HG02571 (cell line): ENCODE data around the gene COX4I1.

ENCODE experiments used
- ATAC-seq: cut with Tn5 transposase; IDR thresholded peaks from one replicate; pipeline ENCODE4 v1.9.1; 2021; ENCODE audit warnings: mild to moderate bottlenecking, moderate library complexity; ENCODE audit not compliant: unreplicated experiment

COX4I1 gene

GRCh38 chr16:85765767-85766166 lies 33.7 kb upstream of the COX4I1 start:
- no peak for ATAC-seq

GRCh38 chr16:85767531-85767930 lies 32.0 kb upstream of the COX4I1 start:
- ATAC-seq = no peak

DNA sequence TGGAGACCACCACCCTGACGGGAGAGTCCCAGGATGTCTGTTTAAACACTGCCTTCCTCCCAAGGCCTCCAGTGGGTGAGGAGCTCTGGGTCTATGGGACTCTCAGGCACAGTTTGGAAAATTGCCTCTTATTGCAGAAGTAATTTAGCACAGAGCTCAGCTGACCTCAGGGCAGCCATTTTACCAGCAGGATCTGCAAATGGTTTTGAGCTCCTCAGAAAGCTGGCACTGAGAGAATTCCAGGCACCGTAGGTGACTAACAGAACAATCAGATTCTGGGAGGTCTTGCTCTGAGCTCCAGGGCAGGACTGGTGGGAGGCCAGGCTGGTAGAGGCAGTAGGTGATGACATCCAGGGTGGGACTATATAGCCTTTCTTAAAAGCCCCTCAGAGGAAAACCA lies 31.3 kb upstream of the COX4I1 start:
- no peak for ATAC-seq

DNA sequence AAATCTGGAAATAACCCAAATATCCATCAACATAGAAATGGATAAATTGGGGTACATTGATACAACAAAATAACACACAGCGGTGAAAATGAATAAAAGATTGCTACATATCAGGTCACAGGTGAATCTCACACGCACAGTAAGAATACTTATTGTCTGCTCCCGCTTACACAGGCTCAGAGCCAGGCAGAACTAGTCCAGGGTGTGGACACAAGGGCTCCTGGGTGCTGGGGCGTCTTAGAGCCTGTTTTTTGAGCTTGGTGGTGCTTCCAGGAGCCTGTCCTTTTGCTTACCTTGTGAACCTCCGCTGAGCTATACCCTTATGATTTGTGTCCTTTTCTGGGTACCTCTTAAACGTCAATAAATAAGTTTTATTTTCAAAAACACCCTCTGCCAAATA lies 28.8 kb upstream of the COX4I1 start:
- no peak for ATAC-seq

- ATAC-seq = no peak
Observed at GRCh38 chr16:85773044-85773443, 26.5 kb upstream of the COX4I1 start.

DNA sequence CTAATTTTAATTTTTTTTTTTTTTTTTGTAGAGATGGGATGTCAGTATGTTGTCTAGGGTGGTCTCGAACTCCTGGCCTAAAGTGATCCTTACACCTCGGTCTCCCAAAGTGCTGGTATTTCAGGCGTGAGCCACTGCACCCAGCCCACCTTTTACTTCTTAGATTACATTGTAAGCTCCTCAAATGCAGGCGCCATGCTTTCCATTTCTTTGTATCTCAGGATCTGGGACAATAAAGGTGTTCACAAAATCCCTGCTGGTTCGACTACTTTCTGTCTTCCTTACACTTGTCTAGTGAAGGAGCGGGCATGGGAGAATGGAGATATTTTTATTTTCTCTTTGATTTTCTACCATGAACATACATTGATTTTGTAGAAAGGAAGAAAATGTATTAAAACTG lies 25.4 kb upstream of the COX4I1 start:
- ATAC-seq = no peak

DNA sequence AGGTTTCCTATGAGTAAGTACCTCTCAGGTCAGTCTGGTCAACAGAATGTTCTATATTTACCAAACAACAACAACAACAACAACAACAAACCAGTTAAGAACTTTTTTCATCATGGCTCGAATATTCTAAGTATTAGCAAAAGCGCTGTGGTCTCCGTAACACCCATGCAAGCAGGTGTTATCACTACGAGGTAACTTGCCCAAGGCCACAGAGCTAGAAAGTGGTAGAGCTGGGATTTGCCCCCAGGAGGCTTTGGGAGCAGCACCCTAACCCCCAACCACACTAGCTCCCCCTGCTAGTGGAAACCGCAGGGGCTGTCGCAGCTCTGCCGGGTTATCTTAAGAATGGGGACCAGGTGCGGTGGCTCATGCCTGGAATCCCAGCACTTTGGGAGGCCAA lies 24.7 kb upstream of the COX4I1 start:
- no peak for ATAC-seq

DNA sequence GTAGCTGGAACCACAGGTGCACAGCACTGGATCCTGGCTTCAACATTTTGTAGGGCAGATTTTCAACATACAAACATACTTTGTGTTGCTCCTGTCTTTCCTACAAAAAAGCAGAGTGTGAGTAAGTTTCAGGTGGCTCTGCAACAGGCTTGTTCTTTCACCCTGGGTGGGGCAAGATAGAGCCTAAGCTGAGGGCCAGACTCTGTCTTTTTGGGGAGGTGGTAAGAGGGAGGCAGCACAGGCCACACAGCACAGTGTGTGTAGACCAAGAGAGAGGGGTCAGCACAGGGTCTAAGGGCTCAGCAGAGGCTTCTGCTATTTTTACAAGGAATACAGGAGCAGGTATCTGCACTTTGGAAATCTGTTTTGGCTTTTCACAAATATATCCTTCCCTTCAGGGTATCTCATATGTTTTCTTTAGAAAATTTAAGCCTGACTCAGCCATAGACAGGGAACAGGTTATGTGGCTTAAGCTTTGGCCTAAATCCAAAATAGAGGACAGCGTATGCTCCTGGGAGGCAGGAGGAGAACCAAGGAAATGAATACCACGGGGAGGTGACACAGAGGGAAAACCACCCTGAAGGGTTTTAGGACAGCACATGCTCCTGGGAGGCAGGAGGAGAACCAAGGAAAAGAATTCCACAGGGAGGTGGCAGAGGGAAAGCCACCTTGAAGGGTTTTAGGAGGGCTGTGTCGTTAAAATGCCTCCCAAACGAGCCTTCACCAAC lies 21.7 kb upstream of the COX4I1 start:
- no peak for ATAC-seq

- no peak for ATAC-seq
Observed at GRCh38 chr16:85778873-85779272, 20.6 kb upstream of the COX4I1 start.

GRCh38 chr16:85780281-85780680 lies 19.2 kb upstream of the COX4I1 start:
- ATAC-seq = no peak

DNA sequence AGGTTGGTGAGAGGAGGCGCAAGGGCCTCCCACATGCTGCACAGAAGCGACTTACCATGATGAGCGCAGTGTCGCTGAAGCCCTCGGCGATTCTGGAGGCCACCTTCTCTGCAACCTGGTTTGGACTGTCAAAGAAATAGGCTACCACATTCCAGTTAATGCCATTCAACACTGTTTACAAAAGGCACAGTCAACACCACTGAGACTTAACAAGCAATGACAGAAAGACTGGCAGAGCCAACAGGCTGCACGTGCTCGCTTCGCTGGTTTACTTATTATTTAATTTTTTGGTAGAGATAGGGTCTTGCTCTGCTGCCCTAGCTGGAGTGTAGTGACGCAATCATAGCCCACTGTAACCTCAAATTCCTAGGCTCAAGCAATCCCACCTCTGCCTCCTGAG lies 18.3 kb upstream of the COX4I1 start:
- ATAC-seq = no peak

DNA sequence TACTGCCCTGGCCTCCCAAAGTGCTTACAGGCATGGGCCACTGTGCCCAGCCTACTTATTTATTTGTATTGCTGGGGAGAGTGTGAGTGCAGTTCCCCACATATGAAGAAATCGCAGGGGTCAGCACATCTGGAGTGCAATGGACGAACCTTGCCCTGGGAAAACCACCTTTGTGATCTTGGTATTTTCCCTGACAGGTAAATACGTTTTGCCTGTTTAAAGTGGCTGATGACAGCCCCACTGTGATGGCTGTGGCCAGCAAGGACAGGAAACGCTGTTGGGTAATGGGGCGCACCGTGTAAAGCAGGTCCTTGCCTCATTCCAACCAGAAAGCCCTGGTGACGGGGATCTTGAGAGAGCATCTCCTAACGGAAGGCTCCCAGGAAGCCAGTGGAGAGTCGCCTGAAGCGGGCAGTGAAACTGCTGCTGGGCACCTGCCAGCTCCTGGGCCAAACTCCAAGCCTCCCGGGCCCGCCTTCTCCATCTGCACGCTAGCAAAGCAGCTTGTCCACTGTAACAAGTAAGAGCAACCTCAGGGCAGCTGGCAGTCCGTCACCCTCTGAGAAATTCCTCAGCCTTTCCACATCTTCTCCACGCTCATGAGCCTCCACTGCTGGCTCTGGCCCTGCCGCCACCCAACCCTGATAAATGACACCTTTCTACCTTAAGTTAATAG lies 17.7 kb upstream of the COX4I1 start:
- ATAC-seq = no peak

DNA sequence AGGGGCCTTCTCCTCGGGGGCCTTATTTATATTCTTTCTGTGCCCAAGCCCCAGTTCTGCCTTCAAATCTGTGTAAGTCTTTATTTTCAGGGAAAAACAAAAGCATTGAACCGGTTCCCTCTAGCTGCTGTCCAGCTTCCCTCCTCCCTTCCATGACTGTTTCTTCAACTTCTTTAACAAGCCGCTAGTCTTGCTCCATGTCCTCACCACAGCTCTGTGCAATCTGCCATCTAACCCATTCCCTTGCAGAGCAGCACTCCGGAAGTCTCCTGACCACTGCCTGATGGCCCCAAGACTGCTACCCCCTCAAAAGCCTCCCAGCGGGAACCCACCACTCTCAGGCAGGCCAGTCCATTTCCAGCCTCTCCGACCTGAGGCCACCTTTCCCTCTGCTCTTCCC lies 17.0 kb upstream of the COX4I1 start:
- no peak for ATAC-seq

GRCh38 chr16:85783441-85783840 lies 16.1 kb upstream of the COX4I1 start:
- ATAC-seq = no peak

- ATAC-seq = no peak
Observed at GRCh38 chr16:85784813-85785212, 14.7 kb upstream of the COX4I1 start.

DNA sequence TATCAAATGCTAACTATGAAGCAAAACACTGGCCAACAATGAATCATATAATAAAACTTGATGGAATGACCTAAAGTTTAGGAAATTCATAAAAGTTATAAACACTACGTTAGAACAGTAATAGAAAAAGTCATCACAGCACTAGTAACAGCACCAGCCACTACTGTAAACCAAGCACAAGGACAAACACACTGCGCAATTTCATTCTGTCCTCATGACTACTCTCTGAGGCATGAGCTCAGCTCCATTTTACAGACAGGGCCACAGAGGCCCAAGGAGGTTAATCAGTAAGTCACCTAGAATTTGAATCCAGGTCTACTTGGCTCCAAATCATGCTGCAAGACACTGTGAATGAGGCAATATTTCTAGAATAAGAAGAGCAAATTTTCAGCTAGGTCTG lies 13.6 kb upstream of the COX4I1 start:
- no peak for ATAC-seq

DNA sequence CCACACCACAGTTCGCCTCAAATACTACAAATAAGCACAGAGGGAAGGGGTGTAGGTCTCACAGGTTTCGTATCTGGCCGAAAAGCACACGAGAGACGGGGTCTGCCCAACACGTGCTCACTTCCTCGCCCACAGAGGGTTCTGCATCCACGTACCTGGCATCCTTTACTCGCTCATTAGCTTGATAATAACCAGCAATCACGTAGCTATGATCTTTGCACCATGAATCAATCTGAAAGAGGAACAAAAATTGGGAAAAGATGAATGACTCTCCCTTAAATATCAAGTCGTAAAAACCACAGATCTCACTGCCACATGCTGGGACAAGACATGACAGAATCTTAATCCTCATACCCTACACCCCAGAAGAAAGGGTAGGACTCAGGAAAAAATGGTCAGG lies 10.7 kb upstream of the COX4I1 start:
- no peak for ATAC-seq

DNA sequence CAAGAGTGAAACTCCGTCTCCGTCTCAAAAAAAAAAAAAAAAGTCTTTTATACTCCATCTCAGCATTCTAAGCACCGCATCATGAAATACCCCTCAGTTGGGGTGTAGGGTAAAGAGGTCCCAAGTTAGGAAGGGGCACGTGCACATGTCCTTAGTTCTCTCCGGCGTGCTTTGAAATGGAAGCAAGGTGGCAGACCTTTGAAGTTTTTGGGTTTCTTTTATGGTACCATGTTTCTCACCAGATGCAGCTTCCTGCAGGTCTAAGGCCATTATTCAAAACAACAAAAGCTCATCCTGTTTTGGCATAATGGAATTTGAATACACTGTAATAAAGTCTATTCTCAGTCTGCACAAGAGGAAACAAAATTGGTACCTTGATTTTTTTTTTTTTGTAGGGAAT lies 9.7 kb upstream of the COX4I1 start:
- no peak for ATAC-seq

DNA sequence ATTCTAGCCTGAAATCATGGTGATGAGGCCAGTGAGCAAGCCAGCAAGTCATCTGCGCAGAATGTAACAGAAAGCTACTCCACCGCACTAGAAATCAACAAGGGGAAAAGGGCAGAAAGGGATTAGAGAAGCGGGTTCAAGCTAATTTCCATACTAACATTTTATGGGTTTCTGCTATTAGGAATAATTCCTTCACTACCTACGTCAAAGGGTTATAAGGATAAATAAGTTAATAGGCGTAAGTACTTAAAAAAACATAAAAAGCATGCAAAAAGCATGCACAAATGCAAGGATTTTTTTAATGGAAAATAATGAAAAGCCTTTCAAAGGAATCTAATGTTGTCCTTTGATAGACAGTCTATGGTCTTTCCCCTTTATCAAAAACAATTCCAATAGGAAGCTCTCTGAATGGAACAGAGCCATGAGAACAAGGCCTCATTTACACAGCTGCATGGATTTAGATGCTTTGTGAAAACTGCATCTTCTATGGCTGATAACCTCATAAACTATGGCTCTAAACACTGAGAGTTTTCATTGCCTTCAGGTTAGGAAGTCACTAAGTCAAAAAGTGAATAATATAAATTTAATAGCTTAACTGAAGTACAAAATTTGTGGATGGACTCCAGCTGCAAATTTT lies 5.7 kb upstream of the COX4I1 start:
- ATAC-seq = no peak

DNA sequence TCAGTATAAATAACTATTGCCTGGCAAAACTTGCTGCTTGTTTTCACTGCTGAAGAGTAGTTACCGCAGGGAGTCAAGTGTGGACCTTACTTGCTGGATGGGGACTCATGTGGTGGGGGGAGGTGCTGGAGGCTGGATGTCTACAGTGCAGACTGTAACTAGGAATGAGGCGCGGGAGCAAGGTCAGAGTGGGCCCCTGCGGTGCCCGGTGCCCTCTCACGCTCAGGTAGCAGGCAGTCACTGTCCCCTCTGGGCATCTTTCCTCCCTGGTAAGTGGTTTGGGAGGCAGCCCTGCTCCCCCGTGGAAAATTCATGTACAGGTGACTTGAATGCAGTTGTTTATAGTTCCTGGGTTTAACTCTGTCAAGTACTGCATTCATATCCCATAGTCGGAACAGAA lies 4.8 kb upstream of the COX4I1 start:
- no peak for ATAC-seq

- no peak for ATAC-seq
Observed at GRCh38 chr16:85796152-85796551, 3.3 kb upstream of the COX4I1 start.

- ATAC-seq = no peak
Observed at GRCh38 chr16:85796599-85796998, 2.9 kb upstream of the COX4I1 start.
